Skin of body (tissue), 2 donors: ENCODE results near the gene HLA-DPB1. TPM values are rescaled to one million over a fixed set of nuclear protein-coding genes. Genes with fewer than 3 reads are reported as not detected.

Source experiments
- DNase-seq: peaks from one replicate; lab custom pipeline; 2025; lab: John Stamatoyannopoulos, UW
- total RNA-seq: library from RNA; depleted of rRNA; stranded (reverse); fragments of >200 nt; gene quantifications from one replicate; pipeline ENCODE4 v1.2.3, GENCODE V29; 2014

HLA-DPB1 gene
- total RNA-seq, 1 donor from 2014 or later, result 19.6 TPM

DNA sequence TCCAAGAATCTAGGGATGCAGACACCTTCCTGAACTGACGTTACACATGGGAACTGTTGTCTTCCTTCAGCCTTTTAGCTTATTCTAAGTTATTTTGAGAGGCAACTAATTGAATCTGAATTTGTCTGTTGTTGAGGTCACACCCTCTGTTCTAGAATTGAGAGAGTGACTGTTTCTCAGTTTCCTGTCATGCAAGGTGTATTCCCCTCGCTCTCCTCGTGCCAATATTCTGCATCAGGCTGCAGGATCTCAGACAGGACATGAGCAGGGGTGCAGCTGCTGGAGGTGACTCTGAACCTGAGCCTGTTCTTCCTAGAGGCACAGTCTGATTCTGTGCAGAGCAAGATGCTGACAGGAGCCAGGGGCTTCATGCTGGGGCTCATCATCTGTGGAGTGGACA is 52.5 kb downstream of the HLA-DPB1 start:
- no peak for DNase-seq

DNA sequence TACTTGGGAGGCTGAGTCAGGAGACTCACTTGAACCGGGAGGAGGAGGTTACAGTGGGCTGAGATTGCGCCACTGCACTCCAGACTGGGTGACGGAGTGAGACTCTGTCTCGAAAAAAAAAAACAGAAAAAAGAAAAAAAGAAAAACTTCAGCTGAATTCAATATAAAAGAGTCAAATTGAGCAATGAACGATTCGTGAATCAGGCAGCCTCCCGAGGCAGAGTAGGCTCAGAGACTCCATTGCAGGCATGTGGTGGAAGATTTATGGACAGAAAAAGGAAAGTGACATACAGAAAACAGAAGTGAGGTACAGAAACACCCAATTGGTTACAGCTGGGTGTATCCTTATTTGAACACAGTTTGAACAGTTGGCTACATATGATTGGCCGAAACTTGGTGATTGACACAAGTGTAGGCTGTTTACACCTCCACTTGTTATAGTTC is 56.3 kb downstream of the HLA-DPB1 start:
- no peak for DNase-seq

DNA sequence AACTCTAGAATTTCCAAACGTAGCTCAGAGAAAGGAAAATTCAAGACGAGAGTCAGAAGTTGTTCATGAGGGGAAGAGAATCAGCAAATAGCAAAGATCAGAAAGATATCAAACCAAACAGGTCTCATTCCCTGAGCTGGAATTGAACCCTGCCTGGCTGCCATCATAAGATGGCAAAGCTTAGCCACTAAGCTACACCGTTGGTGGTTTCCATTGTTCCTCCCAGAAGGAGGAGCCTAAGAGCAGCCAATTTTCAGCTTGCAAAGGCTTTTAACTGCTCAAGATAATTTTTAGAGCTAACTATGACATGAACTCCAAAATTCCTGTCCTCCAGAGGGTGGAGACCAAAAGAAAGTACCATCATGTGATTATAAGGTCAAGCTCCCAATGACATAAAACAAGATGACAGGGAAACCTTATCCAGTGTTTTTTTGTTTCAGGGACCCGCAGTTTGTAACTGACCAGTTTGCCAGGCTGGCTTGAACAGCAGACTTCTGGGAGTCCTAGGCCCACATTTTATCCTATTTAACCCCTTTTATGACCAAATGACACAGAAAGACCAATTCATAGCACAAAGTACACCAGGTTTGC is 60.6 kb downstream of the HLA-DPB1 start:
- no peak for DNase-seq

Other genes with a start within 250 kb of the HLA-DPB1 start
- 11.0 TPM for gene TAP2, start 237.3 kb upstream of the HLA-DPB1 start, total RNA-seq
- 15.7 TPM for gene PSMB8, start 231.9 kb upstream of the HLA-DPB1 start, total RNA-seq
- 17.4 TPM for gene TAP1, start 222.3 kb upstream of the HLA-DPB1 start, total RNA-seq
- 7.3 TPM for gene PSMB9, start 221.8 kb upstream of the HLA-DPB1 start, total RNA-seq
- 12.7 TPM for gene HLA-DMB, start 135.0 kb upstream of the HLA-DPB1 start, total RNA-seq
- 7.1 TPM for gene HLA-DMA, start 122.9 kb upstream of the HLA-DPB1 start, total RNA-seq
- 86.3 TPM for gene BRD2, start 107.4 kb upstream of the HLA-DPB1 start, total RNA-seq
- gene HLA-DOA, start 66.4 kb upstream of the HLA-DPB1 start, total RNA-seq, result 2.3 TPM
- gene HLA-DPA1, start 2.3 kb upstream of the HLA-DPB1 start, total RNA-seq, result 16.1 TPM
- gene COL11A2, start 116.5 kb downstream of the HLA-DPB1 start, total RNA-seq, result 1.4 TPM
- gene RXRB, start 124.7 kb downstream of the HLA-DPB1 start, total RNA-seq, result 17.9 TPM
- gene SLC39A7, start 124.9 kb downstream of the HLA-DPB1 start, total RNA-seq, result 61.7 TPM
- gene HSD17B8, start 128.7 kb downstream of the HLA-DPB1 start, total RNA-seq, result 13.4 TPM
- gene RING1, start 132.5 kb downstream of the HLA-DPB1 start, total RNA-seq, result 18.8 TPM
- 35.7 TPM for gene VPS52, start 195.9 kb downstream of the HLA-DPB1 start, total RNA-seq
- 3,055 TPM for gene RPS18, start 196.1 kb downstream of the HLA-DPB1 start, total RNA-seq
- gene B3GALT4, start 201.1 kb downstream of the HLA-DPB1 start, total RNA-seq, result 5.1 TPM
- gene WDR46, start 213.2 kb downstream of the HLA-DPB1 start, total RNA-seq, result 39.9 TPM
- gene PFDN6, start 213.6 kb downstream of the HLA-DPB1 start, total RNA-seq, result 25.3 TPM
- gene RGL2, start 223.0 kb downstream of the HLA-DPB1 start, total RNA-seq, result 29.2 TPM
- 32.6 TPM for gene TAPBP, start 238.1 kb downstream of the HLA-DPB1 start, total RNA-seq
- 10.9 TPM for gene ZBTB22, start 241.8 kb downstream of the HLA-DPB1 start, total RNA-seq
- gene DAXX, start 247.0 kb downstream of the HLA-DPB1 start, total RNA-seq, result 17.8 TPM